ENCODE data around the gene PTDSS2. TPM values are rescaled to one million over a fixed set of nuclear protein-coding genes. Genes with fewer than 3 reads are reported as not detected.

The PTDSS2 gene
- total RNA-seq, 6 experiments from 2014 or later, result 8.4 to 21.9 (median 11.4) TPM

GRCh38 chr11:445765-446588 lies 4.1 kb upstream of the PTDSS2 start:
- DNase-seq, result no peak
- H3K27me3 ChIP-seq, result no peaks in the 10 kb centered on the region
- H3K4me1 ChIP-seq, result peaks cover 0 to 25% (median 7%) of the 10 kb centered on the region in 4 donors
- TF ChIP-seq POLR2A (IDR thresholded peaks at IDR 0.05) (no peak), CTCF (IDR thresholded peaks at IDR 0.05) (no peak)
- H3K36me3 ChIP-seq, result no peaks in the 10 kb centered on the region
- intact Hi-C loops (cut with DNase I), result no loop called here
- no peaks in the 10 kb centered on the region for H3K9me3 ChIP-seq
- 60% methylated on average over 8 of the region's 20 CpGs for WGBS (ENCODE audit: insufficient coverage, low coverage, low lambda C conversion rate, missing lambda C conversion rate)
- no peak for ATAC-seq
- no peak overlapping the region for H3K4me3 ChIP-seq
- no peak overlapping the region for H3K27ac ChIP-seq

GRCh38 chr11:446891-447290 lies 3.2 kb upstream of the PTDSS2 start:
- H3K27ac ChIP-seq, result no peak overlapping the region
- no peak for TF ChIP-seq CTCF (IDR thresholded peaks at IDR 0.05)
- TF ChIP-seq POLR2A (IDR thresholded peaks at IDR 0.05), result no peak
- H3K9me3 ChIP-seq, result no peaks in the 10 kb centered on the region
- H3K4me3 ChIP-seq, result no peak overlapping the region
- intact Hi-C loops (cut with DNase I), result no loop called here
- H3K27me3 ChIP-seq, result no peaks in the 10 kb centered on the region
- H3K4me1 ChIP-seq, result peaks cover 0 to 30% (median 11%) of the 10 kb centered on the region in 4 donors
- no peaks in the 10 kb centered on the region for H3K36me3 ChIP-seq
- WGBS (ENCODE audit: insufficient coverage, low coverage, low lambda C conversion rate, missing lambda C conversion rate), result 70% methylated on average over 5 of the region's 7 CpGs
- DNase-seq (no peak), ATAC-seq (no peak)

GRCh38 chr11:447923-448731 lies 2.0 kb upstream of the PTDSS2 start:
- DNase-seq (peak; percentile 95 to 96 (median 95)), ATAC-seq (peak; percentile 81 to 88 (median 84))
- peak overlapping the region; percentile 82 to 91 (median 89) for H3K27ac ChIP-seq
- H3K27me3 ChIP-seq, result no peaks in the 10 kb centered on the region
- no peaks in the 10 kb centered on the region for H3K36me3 ChIP-seq
- peaks cover 0 to 30% (median 11%) of the 10 kb centered on the region in 4 donors for H3K4me1 ChIP-seq
- H3K9me3 ChIP-seq, result no peaks in the 10 kb centered on the region
- WGBS (ENCODE audit: insufficient coverage, low coverage, low lambda C conversion rate, missing lambda C conversion rate), result 0% methylated on average over 7 of the region's 55 CpGs
- peak overlapping the region; percentile 44 to 66 (median 64) for H3K4me3 ChIP-seq
- TF ChIP-seq CTCF (IDR thresholded peaks at IDR 0.05) (peak; percentile 80 to 92 (median 87)), POLR2A (IDR thresholded peaks at IDR 0.05) (peak; percentile 78)
- intact Hi-C loops (cut with DNase I), result no loop called here

- Histone ChIP-seq H3K9me3 (no peaks in the 10 kb centered on the region), H3K36me3 (peaks cover 0 to 4% (median 0%) of the 10 kb centered on the region in 4 donors), H3K27me3 (no peaks in the 10 kb centered on the region), H3K4me1 (peaks cover 0 to 24% (median 11%) of the 10 kb centered on the region in 4 donors), H3K4me3 (peak overlapping the region; percentile 98 to 100 (median 99)), H3K27ac (peak overlapping the region; percentile 69 to 91 (median 85))
- intact Hi-C loops (cut with DNase I), result loop anchor here in 1 of 2 donors (10.0 kb wide), 1 partner anchor 46 kb away; no protein-coding TSS in a partner anchor
- no peak for TF ChIP-seq POLR2A (IDR thresholded peaks at IDR 0.05)
- peak in 3 of 4 donors; percentile 25 to 42 (median 35) for TF ChIP-seq CTCF (IDR thresholded peaks at IDR 0.05)
- DNase-seq (peak; percentile 77 to 81 (median 77)), ATAC-seq (peak; percentile 40 to 55 (median 48))
- 1% methylated on average over 20 of the region's 46 CpGs for WGBS (ENCODE audit: insufficient coverage, low coverage, low lambda C conversion rate, missing lambda C conversion rate)
Measured at GRCh38 chr11:450809-451451, 851 bp downstream of the PTDSS2 start.

Measured in right lobe of liver (tissue), 6 donors.